MCF 10A (cell line): ENCODE data around the gene NFIA. TPM values are rescaled to one million over a fixed set of nuclear protein-coding genes. Genes with fewer than 3 reads are reported as not detected.

ENCODE experiments used
- BruUV-seq: library from RNA; stranded (reverse); fragments of 400-500 nt; replicated peaks from 2 replicates; lab custom pipeline; 2021; lab: Mats Ljungman, UMichigan
- CTCF ChIA-PET: fragments of 300-600 bp; sonication (Branson Sonifier 250); formaldehyde crosslinking; extraction: SDS; loops from one replicate; lab custom pipeline; 2021; ENCODE audit warnings: antibody characterized with exemption, inconsistent platforms; lab: Yijun Ruan, JAX
- POLR2A ChIA-PET: fragments of 300-600, 350-650 bp; sonication (Branson Sonifier 250); formaldehyde crosslinking; extraction: SDS; loops from one replicate; lab custom pipeline; 2020; ENCODE audit warnings: antibody characterized with exemption, inconsistent platforms; lab: Yijun Ruan, JAX
- DNase-seq: peaks from one replicate; pipeline ENCODE4 v3.0.0-alpha.2; 2018; ENCODE audit not compliant: unreplicated experiment
- H3K27ac Mint-ChIP-seq: one replicate; pipeline ENCODE4 v1.8.0; 2022; ENCODE audit warnings: mild to moderate bottlenecking, low read depth, mixed read lengths; ENCODE audit not compliant: unreplicated experiment
- H3K27me3 Mint-ChIP-seq: one replicate; pipeline ENCODE4 v1.8.0; 2022; ENCODE audit warnings: mixed read lengths; ENCODE audit not compliant: insufficient read depth, unreplicated experiment
- H3K36me3 Mint-ChIP-seq: one replicate; pipeline ENCODE4 v1.8.0; 2022; ENCODE audit warnings: mild to moderate bottlenecking, moderate library complexity, mixed read lengths; ENCODE audit not compliant: insufficient read depth, unreplicated experiment
- H3K4me1 Mint-ChIP-seq: one replicate; pipeline ENCODE4 v1.8.0; 2022; ENCODE audit warnings: mixed read lengths; ENCODE audit not compliant: insufficient read depth, unreplicated experiment
- H3K4me3 Mint-ChIP-seq: one replicate; pipeline ENCODE4 v1.8.0; 2022; ENCODE audit warnings: mild to moderate bottlenecking, moderate library complexity, mixed read lengths; ENCODE audit not compliant: unreplicated experiment
- H3K9me3 Mint-ChIP-seq: one replicate; pipeline ENCODE4 v1.8.0; 2022; ENCODE audit warnings: mixed read lengths; ENCODE audit not compliant: unreplicated experiment
- intact Hi-C: fragments of 100-400 bp; cut with micrococcal nuclease; formaldehyde crosslinking; loops from 2 replicates; pipeline ENCODE4 v1.14.1; 2022
- total RNA-seq: library from RNA; stranded (reverse); gene quantifications from 2 replicates; pipeline ENCODE4 v1.2.3, GENCODE V29; 2022
- TF ChIP-seq, protein P1 (sequence below): fragments of 200-600 bp; IDR thresholded peaks from one replicate; pipeline ENCODE4 v1.8.0; 2022; ENCODE audit warnings: antibody characterized with exemption, mild to moderate bottlenecking; ENCODE audit not compliant: unreplicated experiment

Gene NFIA
- total RNA-seq, 1 experiment from 2014 or later = 54.8 TPM

DNA sequence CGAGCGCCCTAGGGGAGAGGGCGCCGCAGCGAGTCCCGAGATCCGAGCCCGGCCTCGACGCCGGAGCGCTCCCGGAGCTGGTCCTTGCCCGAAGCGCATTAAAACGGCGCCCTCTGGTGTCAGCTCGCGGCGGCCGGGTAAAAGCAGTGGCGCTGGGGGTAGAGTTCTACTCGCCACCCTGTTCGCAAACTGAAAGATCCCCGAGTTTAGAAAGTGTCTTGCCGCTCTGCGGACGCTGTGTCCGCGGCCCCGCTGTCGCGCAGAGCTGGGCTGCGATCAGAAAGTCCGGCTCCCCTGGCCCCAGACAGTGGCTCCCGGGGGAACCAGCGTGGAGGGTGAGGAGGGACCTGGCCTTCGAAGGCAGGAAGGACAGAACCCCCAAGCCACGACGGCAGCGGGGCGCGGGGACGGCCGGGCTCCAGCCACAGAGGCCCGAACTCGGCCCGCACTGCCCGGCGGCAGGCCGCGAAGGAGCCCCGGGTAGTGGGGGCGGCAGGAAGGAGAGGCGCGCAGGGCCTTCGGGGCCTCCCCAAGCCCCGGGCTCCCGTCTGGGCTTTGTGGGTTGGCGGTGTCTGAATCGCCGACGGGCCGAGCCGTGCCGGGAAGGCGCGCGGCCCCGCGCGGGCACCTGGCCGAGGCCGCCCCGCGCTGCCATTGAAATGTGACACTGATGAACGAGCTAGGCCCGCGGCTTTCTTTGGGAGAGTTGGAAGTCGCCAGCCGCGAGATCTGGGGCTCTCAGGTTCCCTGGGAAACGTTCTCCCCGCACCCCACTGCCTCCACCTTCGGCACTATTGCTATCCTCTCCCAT lies 39.1 kb upstream of the NFIA start:
- intact Hi-C loops = loop anchor here (1.0 to 2.0 kb wide), 5 partner anchors 64 to 886 kb away; no protein-coding TSS in a partner anchor
- POLR2A ChIA-PET = interaction anchor here (0.6 to 1.7 kb wide), 7 partner anchors 29 to 1074 kb away, joined by 3 to 9 read pairs (median 3); no protein-coding TSS in a partner anchor
- no peaks in the 10 kb centered on the region for H3K9me3 Mint-ChIP-seq

DNA sequence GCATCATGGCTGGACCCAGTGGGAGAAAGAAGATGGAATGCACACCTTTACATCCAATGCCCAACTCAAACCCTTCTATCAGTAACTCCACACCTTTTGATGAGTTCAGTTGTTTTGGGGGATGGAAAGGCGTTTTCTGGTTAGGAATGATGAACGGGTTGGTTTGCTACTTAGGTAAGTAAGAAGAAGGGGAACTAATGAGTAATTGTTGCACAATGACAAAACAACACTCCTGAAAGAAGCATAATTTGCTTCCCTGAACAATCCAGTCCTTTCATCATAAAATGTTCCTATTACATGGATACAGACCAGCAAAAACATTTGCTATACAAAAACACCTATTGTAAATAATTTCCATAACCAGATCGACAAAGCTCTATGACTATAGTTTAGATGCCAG lies 35.9 kb upstream of the NFIA start:
- Mint-ChIP-seq H3K27ac (no peak overlapping the region), H3K4me3 (no peak overlapping the region), H3K27me3 (no peaks in the 10 kb centered on the region), H3K9me3 (no peaks in the 10 kb centered on the region), H3K36me3 (no peaks in the 10 kb centered on the region), H3K4me1 (peaks cover 17% of the 10 kb centered on the region)
- TF ChIP-seq, protein P1, sequence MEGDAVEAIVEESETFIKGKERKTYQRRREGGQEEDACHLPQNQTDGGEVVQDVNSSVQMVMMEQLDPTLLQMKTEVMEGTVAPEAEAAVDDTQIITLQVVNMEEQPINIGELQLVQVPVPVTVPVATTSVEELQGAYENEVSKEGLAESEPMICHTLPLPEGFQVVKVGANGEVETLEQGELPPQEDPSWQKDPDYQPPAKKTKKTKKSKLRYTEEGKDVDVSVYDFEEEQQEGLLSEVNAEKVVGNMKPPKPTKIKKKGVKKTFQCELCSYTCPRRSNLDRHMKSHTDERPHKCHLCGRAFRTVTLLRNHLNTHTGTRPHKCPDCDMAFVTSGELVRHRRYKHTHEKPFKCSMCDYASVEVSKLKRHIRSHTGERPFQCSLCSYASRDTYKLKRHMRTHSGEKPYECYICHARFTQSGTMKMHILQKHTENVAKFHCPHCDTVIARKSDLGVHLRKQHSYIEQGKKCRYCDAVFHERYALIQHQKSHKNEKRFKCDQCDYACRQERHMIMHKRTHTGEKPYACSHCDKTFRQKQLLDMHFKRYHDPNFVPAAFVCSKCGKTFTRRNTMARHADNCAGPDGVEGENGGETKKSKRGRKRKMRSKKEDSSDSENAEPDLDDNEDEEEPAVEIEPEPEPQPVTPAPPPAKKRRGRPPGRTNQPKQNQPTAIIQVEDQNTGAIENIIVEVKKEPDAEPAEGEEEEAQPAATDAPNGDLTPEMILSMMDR = no peak
- no TSS peak for BruUV-seq
- intact Hi-C loops = no loop called here
- ChIA-PET CTCF (interaction anchor here (1.0 to 7.2 kb wide), 6 partner anchors 18 to 1075 kb away, joined by 3 to 100 read pairs (median 5); no protein-coding TSS in a partner anchor), POLR2A (interaction anchor here (1.2 kb wide), 1 partner anchor 31 kb away, joined by 5 read pairs; no protein-coding TSS in a partner anchor)
- DNase-seq = peak; percentile 16

More for the DNA sequence above, 39.1 kb upstream of the NFIA start:
- no TSS peak for BruUV-seq
- peak; percentile 64 for DNase-seq
- CTCF ChIA-PET = interaction anchor here (0.6 to 7.2 kb wide), 45 partner anchors 11 to 1427 kb away, joined by 3 to 100 read pairs (median 3); no protein-coding TSS in a partner anchor
- Mint-ChIP-seq H3K27ac (no peak overlapping the region), H3K4me3 (peak overlapping the region; percentile 31), H3K36me3 (no peaks in the 10 kb centered on the region), H3K27me3 (no peaks in the 10 kb centered on the region), H3K4me1 (peaks cover 12% of the 10 kb centered on the region)
- TF ChIP-seq, protein P1 = peak; percentile 77

DNA sequence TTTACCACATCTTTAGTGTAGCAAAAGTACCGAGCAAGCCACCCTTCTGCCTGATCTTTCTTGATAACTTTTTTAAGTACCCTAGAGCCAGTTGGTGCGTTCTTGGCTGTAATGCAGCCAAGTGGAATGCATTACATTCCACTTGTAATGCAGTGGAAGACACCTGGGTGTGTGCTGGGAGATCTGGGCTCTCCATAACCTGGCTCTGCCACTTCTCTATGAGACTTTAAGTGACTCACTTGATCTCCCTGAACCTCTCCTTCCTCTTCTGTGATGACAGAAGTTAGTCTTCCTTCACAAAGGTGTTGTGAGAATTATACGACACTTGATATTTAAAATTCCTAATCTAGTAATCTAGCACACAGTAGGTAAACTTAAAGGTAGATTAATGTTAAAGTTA lies 35.3 kb upstream of the NFIA start:
- no peak overlapping the region for H3K27ac Mint-ChIP-seq
- DNase-seq = no peak
- TF ChIP-seq, protein P1 = no peak
- BruUV-seq = no TSS peak
- no peaks in the 10 kb centered on the region for H3K27me3 Mint-ChIP-seq
- intact Hi-C loops = no loop called here
- ChIA-PET POLR2A (interaction anchor here (0.7 kb wide), 1 partner anchor 50 kb away, joined by 4 read pairs; no protein-coding TSS in a partner anchor), CTCF (interaction anchor here (0.9 to 4.8 kb wide), 5 partner anchors 32 to 1076 kb away, joined by 3 to 77 read pairs (median 5); no protein-coding TSS in a partner anchor)
- H3K9me3 Mint-ChIP-seq = no peaks in the 10 kb centered on the region
- H3K4me1 Mint-ChIP-seq = peaks cover 17% of the 10 kb centered on the region
- H3K4me3 Mint-ChIP-seq = no peak overlapping the region
- H3K36me3 Mint-ChIP-seq = no peaks in the 10 kb centered on the region
